SH-SY5Y (cell line): Measurements from ENCODE around the gene MCAT.

Source experiments
- GATA2 ChIP-seq: IDR thresholded peaks from 2 replicates; pipeline ENCODE4 v1.6.1; 2011; ENCODE audit warnings: mild to moderate bottlenecking, low read depth, low read length
- GATA3 ChIP-seq: IDR thresholded peaks from 2 replicates; pipeline ENCODE4 v1.6.1; 2011; ENCODE audit warnings: low read depth, mild to moderate bottlenecking, low read length, moderate library complexity

GRCh38 chr22:43109921-43110443 is 33.2 kb downstream of the MCAT start:
- TF ChIP-seq GATA2 (no peak), GATA3 (no peak)
